IMR-90 (cell line): ENCODE data around the gene URB1. TPM values are rescaled to one million over a fixed set of nuclear protein-coding genes. Genes with fewer than 3 reads are reported as not detected.

Source experiments
- ATAC-seq: fragments of 200-7000 bp; cut with Tn5 transposase; 2 replicates; pipeline ENCODE4 v1.9.1; 2020; ENCODE audit warnings: low read depth, mild to moderate bottlenecking, moderate library complexity
- BruUV-seq: library from RNA; stranded (reverse); fragments of 400-500 nt; replicated peaks from 2 replicates; lab custom pipeline; 2021; lab: Mats Ljungman, UMichigan
- CTCF ChIA-PET: fragments of 300-600 bp; formaldehyde crosslinking; extraction: SDS; loops from one replicate; lab custom pipeline; 2021; ENCODE audit warnings: antibody characterized with exemption; lab: Yijun Ruan, JAX
- POLR2A ChIA-PET: fragments of 300-600 bp; sonication (Branson Sonifier 250); formaldehyde crosslinking; loops from one replicate; lab custom pipeline; 2022; ENCODE audit warnings: antibody characterized with exemption; ENCODE audit not compliant: unreplicated experiment; lab: Charles Lee
- DNase-seq: peaks from one replicate; pipeline ENCODE4 v3.0.0; 2013
- H2AFZ ChIP-seq: replicated peaks from 2 replicates; pipeline ENCODE3; 2013; ENCODE audit warnings: low read length, mild to moderate bottlenecking; ENCODE audit not compliant: poor library complexity
- H2AK5ac ChIP-seq: 2 replicates; pipeline ENCODE4 v1.6.1; 2013; ENCODE audit warnings: low read depth, low read length, inconsistent platforms
- H2AK9ac ChIP-seq: replicated peaks from 2 replicates; pipeline ENCODE3; 2013; ENCODE audit warnings: mild to moderate bottlenecking, low read depth, low read length, moderate library complexity; ENCODE audit not compliant: poor library complexity
- H2BK120ac ChIP-seq: 2 replicates; pipeline ENCODE4 v1.6.1; 2013; ENCODE audit warnings: low read depth, low read length, inconsistent platforms
- H2BK15ac ChIP-seq: 3 replicates; pipeline ENCODE4 v1.6.1; 2013; ENCODE audit warnings: low read depth, low read length, inconsistent platforms
- H2BK20ac ChIP-seq: 2 replicates; pipeline ENCODE4 v1.6.1; 2013; ENCODE audit warnings: low read depth, mild to moderate bottlenecking, inconsistent platforms, low read length, moderate library complexity
- H2BK5ac ChIP-seq: 2 replicates; pipeline ENCODE4 v1.6.1; 2013; ENCODE audit warnings: mild to moderate bottlenecking, low read depth, low read length, inconsistent platforms; ENCODE audit not compliant: poor library complexity, severe bottlenecking
- H3K14ac ChIP-seq: replicated peaks from 2 replicates; pipeline ENCODE4 v1.6.1; 2013; ENCODE audit warnings: low read depth, low read length, inconsistent platforms
- H3K18ac ChIP-seq: 2 replicates; pipeline ENCODE4 v1.6.1; 2013; ENCODE audit warnings: low read depth, low read length, control low read depth
- H3K23ac ChIP-seq: 2 replicates; pipeline ENCODE4 v1.6.1; 2013; ENCODE audit warnings: low read depth, low read length, inconsistent platforms
- H3K27ac ChIP-seq: 2 replicates; pipeline ENCODE4 v1.5.1; 2013; ENCODE audit warnings: mild to moderate bottlenecking, control low read depth, low read length; ENCODE audit not compliant: insufficient read depth
- H3K27me3 ChIP-seq: 2 replicates; pipeline ENCODE4 v1.6.1; 2013; ENCODE audit warnings: low read length; ENCODE audit not compliant: control insufficient read depth, insufficient read depth
- H3K36me3 ChIP-seq: 2 replicates; pipeline ENCODE4 v1.6.1; 2013; ENCODE audit warnings: low read length, mixed read lengths; ENCODE audit not compliant: control insufficient read depth, insufficient read depth
- H3K4ac ChIP-seq: 2 replicates; pipeline ENCODE4 v1.6.1; 2013; ENCODE audit warnings: low read depth, low read length, inconsistent platforms
- H3K4me1 ChIP-seq: 2 replicates; pipeline ENCODE4 v1.6.1; 2013; ENCODE audit warnings: low read length, mixed read lengths; ENCODE audit not compliant: control insufficient read depth, insufficient read depth
- H3K4me2 ChIP-seq: 2 replicates; pipeline ENCODE4 v1.6.1; 2013; ENCODE audit warnings: low read depth, mild to moderate bottlenecking, control low read depth, low read length, moderate library complexity
- H3K4me3 ChIP-seq: 2 replicates; pipeline ENCODE4 v1.5.1; 2013; ENCODE audit warnings: low read depth, mild to moderate bottlenecking, control low read depth, low read length, moderate library complexity; ENCODE audit not compliant: insufficient read depth
- H3K56ac ChIP-seq: 2 replicates; pipeline ENCODE4 v1.6.1; 2013; ENCODE audit warnings: low read length, inconsistent platforms; ENCODE audit not compliant: insufficient read depth; ENCODE audit errors: extremely low read depth
- H3K79me1 ChIP-seq, 2 experiments: 2 replicates each; pipeline ENCODE4 v1.6.1; 2013; ENCODE audit warnings: low read length in 2 of 2, inconsistent platforms in 1 of 2, low read depth in 1 of 2
- H3K9ac ChIP-seq: 2 replicates; pipeline ENCODE4 v1.6.1; 2013; ENCODE audit warnings: low read depth, low read length, control low read depth
- H3K9me1 ChIP-seq: 2 replicates; pipeline ENCODE4 v1.6.1; 2013; ENCODE audit warnings: low read length, inconsistent platforms; ENCODE audit not compliant: insufficient read depth
- H3K9me3 ChIP-seq: 2 replicates; pipeline ENCODE4 v1.6.1; 2013; ENCODE audit warnings: low read length; ENCODE audit not compliant: control insufficient read depth, insufficient read depth
- H4K20me1 ChIP-seq: 2 replicates; pipeline ENCODE4 v1.6.1; 2013; ENCODE audit warnings: low read length, inconsistent platforms; ENCODE audit not compliant: insufficient read depth
- H4K5ac ChIP-seq: 2 replicates; pipeline ENCODE4 v1.6.1; 2013; ENCODE audit warnings: mild to moderate bottlenecking, low read depth, low read length, control low read depth
- H4K8ac ChIP-seq, 2 experiments: 2 replicates each; pipeline ENCODE4 v1.6.1; 2013; ENCODE audit warnings: low read depth in 2 of 2, low read length in 2 of 2, control low read depth in 1 of 2, inconsistent platforms in 1 of 2
- H4K91ac ChIP-seq: 2 replicates; pipeline ENCODE4 v1.6.1; 2013; ENCODE audit warnings: low read depth, low read length, inconsistent platforms; ENCODE audit not compliant: insufficient read depth
- MXI1 ChIP-seq: IDR thresholded peaks from 2 replicates; pipeline ENCODE4 v1.6.1; 2012; ENCODE audit warnings: low read depth, mild to moderate bottlenecking, low read length, moderate library complexity, borderline replicate concordance
- POLR2A ChIP-seq: IDR thresholded peaks from 2 replicates; pipeline ENCODE4 v1.6.1; 2012; ENCODE audit warnings: mild to moderate bottlenecking, low read depth, low read length
- RFX5 ChIP-seq: IDR thresholded peaks from 2 replicates; pipeline ENCODE4 v1.8.0; 2012; ENCODE audit warnings: low read depth, mild to moderate bottlenecking, low read length, moderate library complexity
- WGBS, 2 experiments: methylation state at CpG; one replicate each; pipeline versions ENCODE4 v1.1.5 to v1.1.7; 2013; ENCODE audit warnings: missing lambda C conversion rate in 2 of 2; ENCODE audit not compliant: insufficient read length in 1 of 2; ENCODE audit errors: extremely low coverage in 2 of 2; 5-methylcytosine and 5-hydroxymethylcytosine counted together
- dilution Hi-C: fragments of 300-500 bp; cut with HindIII; formaldehyde crosslinking; loops from one replicate; pipeline ENCODE4 v1.14.3; 2018; ENCODE audit warnings: low sequenced_read_pairs; ENCODE audit not compliant: unreplicated experiment
- in situ Hi-C: fragments of 300-500 bp; cut with MboI; formaldehyde crosslinking; loops from 3 replicates; pipeline ENCODE4 v1.14.3; 2019; ENCODE audit warnings: low sequenced_read_pairs, inconsistent platforms, mixed read lengths
- intact Hi-C: fragments of 100-400 bp; cut with micrococcal nuclease; formaldehyde crosslinking; loops from 2 replicates; pipeline ENCODE4 v1.10.0; 2022
- polyA plus RNA-seq, 3 experiments: library from polyadenylated mRNA; depleted of rRNA; stranded (reverse); fragments of >200 nt; gene quantifications; 2 replicates each; pipeline ENCODE4 v1.2.3, GENCODE V29; 2012; ENCODE audit warnings: low replicate concordance in 1 of 3
- total RNA-seq: library from RNA; depleted of rRNA; stranded (reverse); fragments of >200 nt; gene quantifications from 2 replicates; pipeline ENCODE4 v1.2.3, GENCODE V29; 2012
- TF ChIP-seq, protein P1 (sequence below): conservative IDR thresholded peaks from 2 replicates; pipeline ENCODE4 v1.5.1; 2012; ENCODE audit warnings: mild to moderate bottlenecking, low read depth, low read length, improper control_type of control experiment

Gene URB1
- total and polyA plus RNA-seq, 2 of the 4 experiments (the other 2 are of a cell fraction), result 9.2 to 12.7 TPM

DNA sequence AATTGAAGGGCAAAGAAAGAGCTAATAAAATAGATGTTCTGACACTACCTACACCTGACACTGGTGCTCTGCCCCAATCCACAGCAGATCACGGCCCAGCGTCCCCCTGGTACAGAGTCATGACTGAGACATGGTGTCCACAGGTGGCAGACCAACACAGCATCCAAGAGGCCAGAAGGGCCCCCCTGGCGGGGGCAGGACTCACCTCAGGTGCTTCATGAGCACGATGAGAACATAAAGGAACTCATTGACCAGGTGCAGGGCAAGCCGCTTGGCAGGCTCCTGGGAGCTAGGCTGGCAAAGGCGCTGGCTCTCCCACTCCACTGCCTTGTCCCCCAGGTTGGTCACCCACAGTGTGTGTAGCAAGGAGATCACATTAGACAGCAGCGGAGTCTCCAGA lies 73.8 kb downstream of the URB1 start:
- BruUV-seq, result no TSS peak

More for the DNA sequence above, 73.8 kb downstream of the URB1 start:
- H3K27me3 ChIP-seq, result no peaks in the 10 kb centered on the region
- H3K18ac ChIP-seq, result no peak overlapping the region
- dilution Hi-C loops, result no loop called here
- no peak overlapping the region for H3K4me2 ChIP-seq
- H4K8ac ChIP-seq, result no peak overlapping the region
- H4K20me1 ChIP-seq, result no peaks in the 10 kb centered on the region; the same call in none of the 2 replicates
- H3K4ac ChIP-seq, result no peak overlapping the region
- in situ Hi-C loops, result no loop called here
- ChIA-PET POLR2A (no interaction called here), CTCF (no interaction called here)
- H3K79me1 ChIP-seq, result peaks cover 3 to 6% of the 10 kb centered on the region in 2 experiments; a peak in 1 of 4 replicates
- H3K23ac ChIP-seq, result no peak overlapping the region
- H3K4me3 ChIP-seq, result no peak overlapping the region
- no peak overlapping the region for H4K5ac ChIP-seq
- no peak overlapping the region for H2BK15ac ChIP-seq
- no peak overlapping the region for H2BK20ac ChIP-seq
- no peaks in the 10 kb centered on the region for H3K9me3 ChIP-seq
- H3K9ac ChIP-seq, result no peak overlapping the region
- H3K56ac ChIP-seq, result no peak overlapping the region
- no peak overlapping the region for H2AK9ac ChIP-seq
- WGBS, 2 experiments, result 87% methylated on average over 3 of the region's 7 CpGs; no CpG with 5 or more reads in 1 of the 2 experiments
- H3K27ac ChIP-seq, result no peak overlapping the region
- ATAC-seq, result no peak
- H2BK5ac ChIP-seq, result no peak overlapping the region
- H2AK5ac ChIP-seq, result no peak overlapping the region
- TF ChIP-seq MXI1 (no peak), RFX5 (no peak), POLR2A (no peak)
- TF ChIP-seq, protein P1, sequence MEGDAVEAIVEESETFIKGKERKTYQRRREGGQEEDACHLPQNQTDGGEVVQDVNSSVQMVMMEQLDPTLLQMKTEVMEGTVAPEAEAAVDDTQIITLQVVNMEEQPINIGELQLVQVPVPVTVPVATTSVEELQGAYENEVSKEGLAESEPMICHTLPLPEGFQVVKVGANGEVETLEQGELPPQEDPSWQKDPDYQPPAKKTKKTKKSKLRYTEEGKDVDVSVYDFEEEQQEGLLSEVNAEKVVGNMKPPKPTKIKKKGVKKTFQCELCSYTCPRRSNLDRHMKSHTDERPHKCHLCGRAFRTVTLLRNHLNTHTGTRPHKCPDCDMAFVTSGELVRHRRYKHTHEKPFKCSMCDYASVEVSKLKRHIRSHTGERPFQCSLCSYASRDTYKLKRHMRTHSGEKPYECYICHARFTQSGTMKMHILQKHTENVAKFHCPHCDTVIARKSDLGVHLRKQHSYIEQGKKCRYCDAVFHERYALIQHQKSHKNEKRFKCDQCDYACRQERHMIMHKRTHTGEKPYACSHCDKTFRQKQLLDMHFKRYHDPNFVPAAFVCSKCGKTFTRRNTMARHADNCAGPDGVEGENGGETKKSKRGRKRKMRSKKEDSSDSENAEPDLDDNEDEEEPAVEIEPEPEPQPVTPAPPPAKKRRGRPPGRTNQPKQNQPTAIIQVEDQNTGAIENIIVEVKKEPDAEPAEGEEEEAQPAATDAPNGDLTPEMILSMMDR, result no peak
- DNase-seq, result no peak
- H4K91ac ChIP-seq, result no peak overlapping the region
- peaks cover 77% of the 10 kb centered on the region for H3K36me3 ChIP-seq
- intact Hi-C loops, result no loop called here
- H3K4me1 ChIP-seq, result no peaks in the 10 kb centered on the region
- no peak overlapping the region for H3K14ac ChIP-seq
- H3K9me1 ChIP-seq, result peaks cover 5% of the 10 kb centered on the region; the same call in 1 of the 2 replicates
- no peak overlapping the region for H2BK120ac ChIP-seq
- H2AFZ ChIP-seq, result no peak overlapping the region
